GM18498 (cell line): ENCODE measurements around the gene PIEZO2.

Source experiments
- ATAC-seq: cut with Tn5 transposase; IDR thresholded peaks from one replicate; pipeline ENCODE4 v1.9.1; 2021; ENCODE audit warnings: mild to moderate bottlenecking, moderate library complexity; ENCODE audit not compliant: unreplicated experiment

PIEZO2 gene

DNA sequence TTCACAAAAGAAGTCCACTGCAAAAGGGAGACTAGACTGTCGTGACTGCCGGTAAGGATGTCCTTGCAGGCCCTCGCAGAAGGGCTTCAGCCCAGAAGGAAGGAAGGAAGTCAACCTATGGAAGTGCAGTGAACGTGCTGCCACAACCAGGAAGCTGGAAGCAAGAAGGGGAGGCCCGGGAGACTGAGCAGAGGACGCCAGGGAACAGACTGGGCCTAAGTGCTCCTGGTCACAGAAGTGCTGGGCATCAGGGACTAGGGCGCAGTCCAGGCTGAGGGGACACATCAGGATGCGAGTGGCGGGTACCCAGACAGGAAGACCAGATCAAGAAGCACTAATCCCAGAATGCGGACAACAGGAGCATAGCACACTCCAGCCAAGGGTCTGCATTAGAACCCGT lies 78.8 kb downstream of the PIEZO2 start:
- ATAC-seq, result no peak

DNA sequence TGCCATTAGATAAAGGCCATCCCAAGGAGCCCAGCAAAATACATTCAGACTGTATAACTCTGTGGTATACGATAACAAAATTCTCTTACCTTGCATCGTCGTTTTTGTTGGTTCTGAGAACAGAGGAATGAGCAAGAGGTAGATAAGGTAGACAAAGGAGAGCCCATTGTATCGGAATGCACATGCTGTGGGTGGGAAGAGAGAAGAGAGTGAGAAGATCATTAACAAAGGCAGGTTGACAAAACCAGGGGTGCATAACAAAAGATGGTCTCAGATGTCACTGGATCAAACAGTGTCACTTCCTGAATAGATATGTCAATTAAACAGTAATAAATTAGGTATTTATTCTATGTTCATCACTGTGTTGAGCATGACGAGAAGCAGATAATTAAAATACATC lies 83.3 kb downstream of the PIEZO2 start:
- no peak for ATAC-seq

DNA sequence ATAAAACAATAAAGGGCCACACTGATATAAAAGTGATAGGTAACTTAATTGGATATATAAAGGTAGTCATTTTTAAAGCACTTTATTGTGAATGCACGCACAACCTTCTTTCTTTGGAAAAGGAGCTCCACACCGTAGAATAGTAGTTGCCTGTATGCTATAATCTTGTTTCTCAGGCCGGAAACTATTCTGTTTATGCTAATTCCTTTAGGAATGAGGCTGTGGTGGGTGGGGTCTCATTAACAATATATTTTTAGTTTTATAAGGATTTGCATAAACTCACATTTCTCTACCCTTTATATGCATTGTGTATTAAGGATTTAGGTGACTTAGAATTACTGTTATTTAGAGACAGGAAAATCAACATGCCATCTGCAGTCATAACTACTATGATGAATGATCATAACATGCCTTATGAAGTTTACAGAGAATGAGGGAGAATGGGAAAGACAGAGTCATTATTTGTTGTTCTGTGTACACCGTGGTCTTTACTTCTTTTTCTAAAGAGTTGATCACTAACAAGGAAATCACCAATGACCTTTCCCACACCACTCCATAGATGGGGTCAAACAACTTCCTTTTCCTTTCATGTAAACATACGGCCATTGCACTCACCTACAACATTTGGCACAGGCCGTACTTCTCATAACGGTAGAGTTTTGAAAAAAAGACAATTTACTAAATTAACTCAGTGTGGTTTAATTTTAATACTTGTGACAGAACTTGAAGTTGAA lies 84.5 kb downstream of the PIEZO2 start:
- no peak for ATAC-seq

DNA sequence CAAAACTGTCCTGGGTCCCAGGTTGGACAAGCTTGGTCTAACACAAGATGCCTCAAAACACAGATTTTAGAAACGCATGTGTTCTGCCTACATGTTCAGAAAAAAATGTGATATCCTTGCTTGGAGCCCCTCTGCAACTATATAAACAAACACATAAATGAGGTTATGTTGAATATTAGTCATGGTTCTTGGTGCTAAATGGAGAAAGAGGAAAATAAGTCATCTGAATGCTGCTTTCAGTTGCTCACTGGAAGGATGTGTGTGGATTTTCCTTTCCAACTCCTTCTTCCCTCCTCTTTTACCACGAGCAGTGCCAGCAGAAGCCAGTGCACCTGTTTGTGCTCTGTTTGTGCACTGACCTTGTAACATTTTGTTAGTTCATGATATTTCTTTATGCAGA lies 85.3 kb downstream of the PIEZO2 start:
- ATAC-seq, result no peak

DNA sequence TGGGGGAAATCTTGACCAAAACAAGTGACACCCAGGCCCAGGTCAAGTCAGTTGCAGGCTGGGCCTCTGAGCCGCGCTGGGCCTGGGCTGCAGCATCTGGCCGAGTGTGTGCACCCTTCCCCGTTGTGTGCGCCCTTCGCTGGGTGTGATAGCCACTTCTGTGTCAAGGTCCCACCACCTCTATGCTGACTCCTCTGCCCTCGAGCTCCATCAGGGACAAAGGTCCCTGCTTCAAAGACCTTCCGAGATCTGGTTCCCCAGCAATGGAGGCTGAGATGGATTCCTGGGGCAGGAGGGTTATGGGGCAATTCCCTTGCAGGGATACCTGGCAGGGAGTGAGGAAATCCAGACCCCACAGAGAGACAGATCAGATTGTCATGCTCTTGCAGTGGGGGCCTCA lies 93.6 kb downstream of the PIEZO2 start:
- no peak for ATAC-seq

DNA sequence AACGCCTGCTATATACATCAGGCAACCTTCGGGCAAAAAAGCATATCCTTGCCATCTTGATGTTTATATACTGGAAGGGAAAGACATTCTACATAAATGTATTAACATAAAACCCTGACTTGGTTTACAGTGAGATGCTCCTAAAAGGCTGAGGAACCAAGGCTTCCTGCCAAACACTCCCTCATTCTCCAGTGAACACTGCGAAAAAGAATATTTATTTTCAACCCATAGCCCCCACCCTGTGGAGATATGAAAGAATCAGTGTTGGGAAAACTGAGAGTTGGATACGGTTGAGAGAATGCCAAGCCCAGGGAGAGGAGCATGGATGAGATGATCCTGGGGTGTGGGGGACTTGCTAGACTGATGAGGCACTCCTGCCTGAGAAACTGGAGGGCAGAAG lies 94.9 kb downstream of the PIEZO2 start:
- ATAC-seq, result no peak

- no peak for ATAC-seq
These were observed 96.1 kb downstream of the PIEZO2 start for GRCh38 chr18:11053293-11053692.

DNA sequence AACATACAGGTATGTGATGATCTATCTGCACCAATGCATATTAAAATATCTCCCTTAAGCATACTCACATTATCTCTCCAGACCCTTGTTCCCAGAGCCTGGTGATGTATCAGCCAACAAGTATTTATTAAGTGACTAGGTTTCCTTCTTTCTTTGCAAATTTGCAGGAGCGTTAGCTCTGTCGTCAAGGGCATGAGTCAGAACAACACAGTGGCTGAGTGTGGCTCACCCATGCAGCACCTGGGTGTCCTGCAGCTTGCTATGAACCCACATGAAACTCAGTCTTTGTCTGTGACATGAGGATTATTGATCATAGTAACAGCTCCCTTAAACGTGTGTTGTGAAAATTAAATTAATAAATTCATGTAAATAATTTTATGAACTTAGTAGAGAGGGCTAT lies 96.6 kb downstream of the PIEZO2 start:
- no peak for ATAC-seq

DNA sequence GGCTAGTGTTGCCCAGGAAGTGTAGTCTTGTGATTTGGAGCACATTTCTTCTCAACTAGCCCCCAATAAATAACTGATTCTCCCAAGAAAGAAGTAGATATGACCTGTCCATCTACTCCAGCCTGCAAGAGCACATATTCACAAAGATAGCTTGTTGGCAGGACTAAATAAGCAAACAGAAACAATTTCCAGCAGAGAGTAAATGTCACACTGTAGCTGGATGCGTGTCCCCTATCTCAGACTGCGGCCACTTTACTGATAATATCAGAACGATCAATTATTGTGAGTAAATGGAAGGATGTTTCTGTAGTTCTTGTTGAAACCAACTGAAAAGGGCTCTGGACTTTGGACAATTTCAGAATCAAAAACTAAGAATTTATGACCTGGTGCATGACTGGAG lies 97.9 kb downstream of the PIEZO2 start:
- no peak for ATAC-seq

GRCh38 chr18:11050966-11051365 lies 98.4 kb downstream of the PIEZO2 start:
- no peak for ATAC-seq

- ATAC-seq, result no peak
These were observed 101.6 kb downstream of the PIEZO2 start for GRCh38 chr18:11047817-11048216.

GRCh38 chr18:11047156-11047555 lies 102.2 kb downstream of the PIEZO2 start:
- ATAC-seq, result no peak

- ATAC-seq, result no peak
These were observed 103.2 kb downstream of the PIEZO2 start for GRCh38 chr18:11046140-11046539.

DNA sequence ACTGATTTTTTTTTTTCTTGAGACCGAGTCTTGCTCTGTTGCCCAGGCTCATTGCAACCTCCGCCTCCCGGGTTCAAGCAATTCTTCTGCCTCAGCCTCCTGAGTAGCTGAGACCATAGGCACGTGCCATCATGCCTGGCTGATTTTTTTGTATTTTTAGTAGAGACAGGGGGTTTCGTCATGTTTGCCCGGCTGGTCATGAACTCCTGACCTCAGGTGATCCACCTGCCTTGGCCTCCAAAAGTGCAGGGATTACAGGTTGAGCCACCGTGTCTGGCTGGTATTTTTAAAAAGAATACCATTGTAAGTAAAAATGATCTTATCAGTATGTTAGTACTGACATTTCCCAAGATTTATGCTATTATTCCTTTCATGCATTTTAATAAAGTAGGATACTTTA lies 105.7 kb downstream of the PIEZO2 start:
- ATAC-seq, result no peak

GRCh38 chr18:11042247-11042646 lies 107.1 kb downstream of the PIEZO2 start:
- ATAC-seq, result no peak

DNA sequence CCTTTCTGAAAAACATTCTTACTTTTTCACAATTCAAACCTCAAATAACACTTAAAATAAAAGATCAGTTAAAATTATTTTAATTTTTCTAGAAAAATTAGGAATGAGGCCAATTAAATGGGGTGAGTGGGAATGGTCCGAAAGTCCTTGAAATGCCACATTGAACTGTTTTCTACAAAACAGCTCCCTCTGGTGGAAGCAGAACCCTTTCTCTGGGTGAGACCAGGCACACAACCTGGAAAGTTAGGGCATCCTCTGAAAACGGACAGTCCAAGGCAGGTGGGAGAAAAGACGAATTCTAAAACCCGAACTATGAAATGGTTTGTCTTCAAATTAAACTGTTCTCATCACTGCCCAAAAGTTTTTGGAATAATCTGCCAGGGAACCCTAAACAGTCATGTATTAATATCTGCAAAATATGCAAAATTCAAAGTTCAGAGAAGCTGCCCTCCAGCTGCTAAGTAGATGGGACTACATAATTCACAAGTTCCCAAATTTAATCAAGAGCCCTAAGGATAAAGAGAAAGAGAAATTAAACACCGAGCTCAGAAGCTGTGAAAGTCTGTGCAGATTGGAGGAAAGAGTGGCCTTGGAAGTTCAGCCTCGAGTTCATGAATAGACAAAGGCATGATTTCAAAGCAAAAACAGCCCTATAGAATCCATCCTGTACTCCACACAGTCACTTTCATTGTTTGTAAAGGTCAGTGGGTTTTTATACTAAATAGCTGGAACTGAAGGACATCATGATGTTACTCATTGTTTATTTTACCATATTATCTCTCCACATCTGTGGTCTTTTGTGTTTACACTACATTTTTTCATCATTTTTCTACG lies 108.3 kb downstream of the PIEZO2 start:
- ATAC-seq, result no peak

GRCh38 chr18:11040359-11040758 lies 109.0 kb downstream of the PIEZO2 start:
- no peak for ATAC-seq

- no peak for ATAC-seq
These were observed 111.7 kb downstream of the PIEZO2 start for GRCh38 chr18:11037533-11038240.

DNA sequence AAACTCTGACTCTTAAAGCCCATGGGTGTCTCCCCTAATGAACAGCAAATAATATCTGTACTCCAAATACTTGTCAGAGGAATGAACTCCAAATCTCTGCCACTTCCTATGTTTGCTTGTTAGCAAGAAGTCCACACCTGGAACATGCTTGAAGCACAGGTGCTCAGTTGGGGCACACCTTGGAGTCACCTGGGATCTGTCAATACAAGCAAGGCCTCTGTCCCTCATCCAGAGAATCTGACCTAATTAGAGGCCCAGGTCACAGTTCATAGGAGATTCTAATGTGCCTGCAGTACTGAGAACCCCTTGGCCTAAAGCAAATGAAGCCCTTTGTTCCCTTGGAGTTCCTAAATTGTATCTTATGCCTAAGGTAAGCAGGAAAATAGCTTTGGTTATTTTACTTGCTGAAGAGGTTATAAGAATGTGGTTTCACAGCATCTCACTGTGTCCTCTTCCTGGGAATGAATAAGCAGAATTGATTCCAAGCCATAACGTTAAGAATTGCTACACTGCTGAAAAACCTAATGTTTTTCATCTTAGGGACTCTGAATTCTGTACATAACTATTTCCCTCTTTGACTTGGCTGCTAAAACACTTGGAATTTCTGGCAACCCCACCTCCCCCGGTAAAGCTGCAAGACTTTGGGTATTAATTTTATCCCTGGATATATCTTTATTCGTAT lies 113.4 kb downstream of the PIEZO2 start:
- no peak for ATAC-seq

- no peak for ATAC-seq
These were observed 114.0 kb downstream of the PIEZO2 start for GRCh38 chr18:11035376-11035775.

- no peak for ATAC-seq
These were observed 114.5 kb downstream of the PIEZO2 start for GRCh38 chr18:11034884-11035283.
